22Rv1 (cell line): Measurements from ENCODE around the gene SPEG.

Source experiments
- H3K27ac ChIP-seq: fragments of 450-650 bp; 2 replicates; pipeline ENCODE4 v1.5.1; 2017
- ZFX ChIP-seq: fragments of 450-650 bp; IDR thresholded peaks from 2 replicates; pipeline ENCODE4 v1.6.1; 2017; ENCODE audit warnings: antibody characterized with exemption, borderline replicate concordance
- TF ChIP-seq, protein P1 (sequence below): fragments of 450-650 bp; IDR thresholded peaks from 2 replicates; pipeline ENCODE4 v1.5.1; 2017; ENCODE audit warnings: mild to moderate bottlenecking

Gene SPEG

DNA sequence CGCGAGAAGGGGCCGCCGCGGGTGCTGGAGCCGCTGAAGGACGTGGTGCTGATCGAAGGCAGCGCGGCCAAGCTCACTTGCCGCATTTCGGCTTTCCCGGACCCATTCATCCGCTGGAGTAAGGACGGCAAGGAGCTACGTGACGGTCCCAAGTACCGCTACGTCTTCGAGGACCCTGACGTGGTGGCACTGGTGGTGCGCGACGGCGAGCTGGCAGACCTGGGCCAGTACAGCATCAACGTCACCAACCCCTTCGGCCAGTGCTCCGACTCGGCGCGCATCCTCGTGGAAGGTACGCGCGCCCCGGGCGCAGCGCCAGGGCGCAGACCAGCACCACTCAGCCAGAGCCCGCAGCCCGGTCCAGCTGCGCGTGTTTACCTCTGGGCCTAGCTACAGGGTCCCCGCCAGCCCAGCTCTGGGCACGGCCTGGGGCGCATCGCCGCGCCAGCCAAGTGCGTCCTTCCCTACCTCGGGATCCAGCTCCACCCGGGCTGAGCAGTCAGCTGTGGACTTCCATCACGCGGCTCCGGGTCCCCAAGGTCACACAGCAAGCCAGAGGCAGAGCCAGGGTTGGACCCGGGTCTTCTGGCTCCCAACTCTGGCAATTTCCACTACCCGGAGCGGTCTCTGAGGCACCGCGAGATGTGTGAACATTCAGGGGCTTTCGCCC lies 62.3 kb downstream of the SPEG start:
- TF ChIP-seq, protein P1, sequence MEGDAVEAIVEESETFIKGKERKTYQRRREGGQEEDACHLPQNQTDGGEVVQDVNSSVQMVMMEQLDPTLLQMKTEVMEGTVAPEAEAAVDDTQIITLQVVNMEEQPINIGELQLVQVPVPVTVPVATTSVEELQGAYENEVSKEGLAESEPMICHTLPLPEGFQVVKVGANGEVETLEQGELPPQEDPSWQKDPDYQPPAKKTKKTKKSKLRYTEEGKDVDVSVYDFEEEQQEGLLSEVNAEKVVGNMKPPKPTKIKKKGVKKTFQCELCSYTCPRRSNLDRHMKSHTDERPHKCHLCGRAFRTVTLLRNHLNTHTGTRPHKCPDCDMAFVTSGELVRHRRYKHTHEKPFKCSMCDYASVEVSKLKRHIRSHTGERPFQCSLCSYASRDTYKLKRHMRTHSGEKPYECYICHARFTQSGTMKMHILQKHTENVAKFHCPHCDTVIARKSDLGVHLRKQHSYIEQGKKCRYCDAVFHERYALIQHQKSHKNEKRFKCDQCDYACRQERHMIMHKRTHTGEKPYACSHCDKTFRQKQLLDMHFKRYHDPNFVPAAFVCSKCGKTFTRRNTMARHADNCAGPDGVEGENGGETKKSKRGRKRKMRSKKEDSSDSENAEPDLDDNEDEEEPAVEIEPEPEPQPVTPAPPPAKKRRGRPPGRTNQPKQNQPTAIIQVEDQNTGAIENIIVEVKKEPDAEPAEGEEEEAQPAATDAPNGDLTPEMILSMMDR: no peak
- TF ChIP-seq ZFX: no peak
- H3K27ac ChIP-seq: no peak overlapping the region

DNA sequence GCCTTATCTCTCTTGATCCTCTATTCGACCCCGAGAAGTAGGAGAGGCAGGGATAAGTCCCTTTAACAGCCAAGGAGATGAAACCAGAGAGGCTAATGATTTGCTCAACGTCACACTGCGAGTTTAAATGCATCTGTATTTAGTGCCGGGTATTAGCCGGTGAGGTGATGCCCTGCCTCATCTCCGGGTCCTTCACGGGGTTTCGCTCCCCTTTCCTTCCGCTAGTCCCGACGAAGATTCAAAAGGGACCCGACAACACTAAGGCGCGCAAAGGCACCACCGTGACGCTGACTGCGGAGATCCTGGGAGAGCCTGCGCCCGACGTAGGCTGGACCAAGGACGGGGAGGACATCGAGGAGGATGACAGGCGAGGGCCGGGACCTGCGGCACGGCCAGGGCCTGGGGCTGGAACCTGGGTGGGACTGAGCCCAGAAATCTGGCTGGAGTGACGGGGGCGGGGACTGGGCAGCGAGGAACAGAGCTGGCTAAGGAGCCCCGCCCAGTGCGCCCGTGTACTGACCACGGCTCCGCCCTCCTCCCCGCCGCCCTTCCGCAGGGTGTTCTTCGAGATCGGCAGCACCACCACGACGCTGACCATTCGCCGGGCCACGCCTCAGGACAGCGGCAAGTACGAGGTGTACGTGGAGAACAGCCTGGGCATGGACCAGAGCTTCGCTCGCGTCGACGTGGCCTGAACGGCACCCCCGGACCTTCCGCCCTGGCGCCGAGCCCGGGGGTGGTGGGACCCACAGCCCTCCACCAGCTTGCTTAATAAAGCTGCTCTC lies 63.0 kb downstream of the SPEG start:
- peak overlapping the region; percentile 44 for H3K27ac ChIP-seq
- TF ChIP-seq, protein P1: no peak
- no peak for TF ChIP-seq ZFX

DNA sequence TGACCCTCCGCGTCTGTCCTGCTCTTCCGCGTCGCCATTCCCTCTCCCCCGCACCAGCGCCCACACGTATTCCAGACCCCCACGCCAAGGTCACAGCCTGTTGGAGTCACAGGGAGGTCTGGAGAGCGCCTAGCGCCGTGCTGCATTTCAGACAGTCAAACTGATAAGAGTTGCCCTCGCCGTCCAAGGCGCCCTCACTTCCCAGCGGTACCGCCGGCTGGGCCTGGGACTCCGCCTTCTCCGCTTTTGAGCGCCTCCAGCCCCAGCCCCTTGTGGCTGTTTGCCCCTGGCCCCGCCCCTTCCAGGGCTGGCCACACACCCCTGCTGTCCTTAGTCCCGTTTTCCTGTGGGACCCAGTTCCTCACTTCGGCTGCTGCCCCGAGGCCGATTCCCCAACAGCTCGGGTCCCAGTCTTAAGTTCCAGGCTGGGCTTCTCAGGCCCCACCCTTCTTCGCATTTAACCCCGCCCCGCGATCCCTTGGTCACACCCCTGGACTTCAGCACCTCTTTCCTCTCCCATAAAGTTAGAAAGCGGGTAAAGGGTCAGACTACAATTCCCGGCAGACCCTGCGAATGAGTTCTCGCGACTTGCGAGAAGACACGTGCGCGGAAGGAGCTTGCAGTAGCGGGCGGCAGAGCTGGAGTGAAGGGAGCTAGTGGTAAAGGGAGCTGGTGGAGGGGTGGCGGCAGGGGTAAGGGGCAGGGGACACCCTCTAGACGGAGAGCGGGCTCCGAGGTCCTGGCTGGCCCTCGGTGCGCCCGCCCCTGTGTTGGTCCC lies 63.8 kb downstream of the SPEG start, which contains the start of gene GMPPA:
Gene GMPPA (plus strand): TSS at position 612 of the 778 bp plus-strand sequence. CDS start 1,085 bp downstream, outside the sequence.
- peak within 1 kb of the TSS; percentile 44 for H3K27ac ChIP-seq
- TF ChIP-seq, protein P1: no peak
- no peak for TF ChIP-seq ZFX

DNA sequence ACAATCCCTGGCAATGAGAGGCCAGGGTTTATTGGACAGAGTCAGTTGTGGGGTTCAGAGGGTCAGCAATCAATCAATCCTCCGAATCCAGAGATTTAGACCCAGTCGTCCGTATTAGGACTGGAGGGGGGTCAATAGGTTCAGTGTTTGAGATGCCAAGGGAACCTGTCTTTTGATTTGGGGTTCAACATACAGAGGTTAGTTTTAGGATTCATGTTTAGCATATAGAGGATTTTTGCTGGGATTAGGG lies 64.3 kb downstream of the SPEG start:
- TF ChIP-seq ZFX: no peak
- TF ChIP-seq, protein P1: no peak
- H3K27ac ChIP-seq: peak overlapping the region; percentile 44

DNA sequence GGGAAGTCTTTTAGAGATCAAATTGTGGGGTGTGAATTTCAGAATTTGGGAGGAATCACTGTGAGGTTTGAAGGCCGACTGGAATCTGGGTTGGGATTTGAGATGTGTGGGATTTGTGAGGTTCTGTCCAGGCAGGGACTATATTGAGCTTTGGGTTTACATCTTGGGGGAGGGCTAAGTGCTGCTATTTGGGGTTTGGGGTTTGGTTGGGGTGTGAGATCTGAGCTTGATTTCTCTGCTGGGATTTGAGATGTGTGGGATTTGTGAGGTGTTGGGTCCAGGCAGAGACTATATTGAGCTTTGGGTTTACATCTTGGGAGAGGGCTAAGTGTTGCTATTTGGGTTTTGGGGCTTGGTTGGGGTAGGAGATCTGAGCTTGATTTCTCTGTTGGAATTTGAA lies 64.9 kb downstream of the SPEG start:
- TF ChIP-seq, protein P1: no peak
- TF ChIP-seq ZFX: no peak
- H3K27ac ChIP-seq: no peak overlapping the region

DNA sequence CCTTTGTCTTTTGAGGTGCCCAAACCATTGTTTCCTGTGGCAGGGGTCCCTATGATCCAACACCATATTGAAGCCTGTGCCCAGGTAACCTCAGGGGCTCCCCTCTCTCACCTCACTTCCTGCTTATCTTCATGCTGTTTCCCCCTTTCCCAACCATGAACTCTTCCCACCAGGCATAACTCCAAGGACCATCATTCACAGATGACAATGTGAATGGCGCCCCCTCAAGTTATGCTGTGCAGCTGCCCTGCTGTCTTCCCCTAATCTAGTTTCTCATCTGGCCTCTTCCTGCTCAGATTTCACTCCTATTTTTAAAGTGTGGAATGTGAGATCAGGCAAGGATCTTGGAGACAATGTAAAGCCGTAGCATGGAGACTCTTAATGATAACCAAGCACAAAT lies 65.5 kb downstream of the SPEG start:
- no peak overlapping the region for H3K27ac ChIP-seq
- no peak for TF ChIP-seq ZFX
- TF ChIP-seq, protein P1: peak; percentile 31
